ENCODE results near the gene CD44.

Gene CD44

GRCh38 chr11:35151683-35152280 lies 12.8 kb downstream of the CD44 start:
- in situ Hi-C loops (cut with MboI; ENCODE audit: low pct_unique_long_range_greater_than_20kb, low sequenced_read_pairs) = no loop called here
- no peak for DNase-seq

GRCh38 chr11:35152575-35152974 lies 13.6 kb downstream of the CD44 start:
- DNase-seq = no peak
- in situ Hi-C loops (cut with MboI; ENCODE audit: low pct_unique_long_range_greater_than_20kb, low sequenced_read_pairs) = no loop called here

GRCh38 chr11:35153280-35153679 lies 14.3 kb downstream of the CD44 start:
- DNase-seq = no peak
- in situ Hi-C loops (cut with MboI; ENCODE audit: low pct_unique_long_range_greater_than_20kb, low sequenced_read_pairs) = no loop called here

- no peak for DNase-seq
- in situ Hi-C loops (cut with MboI; ENCODE audit: low pct_unique_long_range_greater_than_20kb, low sequenced_read_pairs) = no loop called here
Measured at GRCh38 chr11:35154952-35155351, 16.0 kb downstream of the CD44 start.

- in situ Hi-C loops (cut with MboI; ENCODE audit: low pct_unique_long_range_greater_than_20kb, low sequenced_read_pairs) = no loop called here
- no peak for DNase-seq
Measured at GRCh38 chr11:35155677-35156076, 16.7 kb downstream of the CD44 start.

- in situ Hi-C loops (cut with MboI; ENCODE audit: low pct_unique_long_range_greater_than_20kb, low sequenced_read_pairs) = no loop called here
- no peak for DNase-seq
Measured at GRCh38 chr11:35157814-35158700, 19.1 kb downstream of the CD44 start.

- in situ Hi-C loops (cut with MboI; ENCODE audit: low pct_unique_long_range_greater_than_20kb, low sequenced_read_pairs) = no loop called here
- DNase-seq = no peak
Measured at GRCh38 chr11:35158701-35159510, 19.9 kb downstream of the CD44 start.

GRCh38 chr11:35160246-35160824 lies 21.4 kb downstream of the CD44 start:
- in situ Hi-C loops (cut with MboI; ENCODE audit: low pct_unique_long_range_greater_than_20kb, low sequenced_read_pairs) = no loop called here
- no peak for DNase-seq

- in situ Hi-C loops (cut with MboI; ENCODE audit: low pct_unique_long_range_greater_than_20kb, low sequenced_read_pairs) = no loop called here
- no peak for DNase-seq
Measured at GRCh38 chr11:35160902-35161597, 22.1 kb downstream of the CD44 start.

GRCh38 chr11:35162745-35163144 lies 23.8 kb downstream of the CD44 start:
- in situ Hi-C loops (cut with MboI; ENCODE audit: low pct_unique_long_range_greater_than_20kb, low sequenced_read_pairs) = no loop called here

GRCh38 chr11:35163209-35163608 lies 24.2 kb downstream of the CD44 start:
- in situ Hi-C loops (cut with MboI; ENCODE audit: low pct_unique_long_range_greater_than_20kb, low sequenced_read_pairs) = no loop called here

More at GRCh38 chr11:35162745-35163144, 23.8 kb downstream of the CD44 start:
- DNase-seq = peak; percentile 63

GRCh38 chr11:35163702-35164496 lies 24.9 kb downstream of the CD44 start:
- in situ Hi-C loops (cut with MboI; ENCODE audit: low pct_unique_long_range_greater_than_20kb, low sequenced_read_pairs) = no loop called here
- DNase-seq = peak; percentile 55

More at GRCh38 chr11:35163209-35163608, 24.2 kb downstream of the CD44 start:
- no peak for DNase-seq

GRCh38 chr11:35165030-35165422 lies 26.1 kb downstream of the CD44 start:
- in situ Hi-C loops (cut with MboI; ENCODE audit: low pct_unique_long_range_greater_than_20kb, low sequenced_read_pairs) = no loop called here
- no peak for DNase-seq

GRCh38 chr11:35165423-35166368 lies 26.7 kb downstream of the CD44 start:
- in situ Hi-C loops (cut with MboI; ENCODE audit: low pct_unique_long_range_greater_than_20kb, low sequenced_read_pairs) = no loop called here
- peak; percentile 88 for DNase-seq

- in situ Hi-C loops (cut with MboI; ENCODE audit: low pct_unique_long_range_greater_than_20kb, low sequenced_read_pairs) = no loop called here
- DNase-seq = no peak
Measured at GRCh38 chr11:35166369-35167360, 27.7 kb downstream of the CD44 start.

- in situ Hi-C loops (cut with MboI; ENCODE audit: low pct_unique_long_range_greater_than_20kb, low sequenced_read_pairs) = no loop called here
- DNase-seq = no peak
Measured at GRCh38 chr11:35167426-35167954, 28.5 kb downstream of the CD44 start.

Measured in KBM-7 (cell line).